ENCODE measurements around the gene DOK4.

DNA sequence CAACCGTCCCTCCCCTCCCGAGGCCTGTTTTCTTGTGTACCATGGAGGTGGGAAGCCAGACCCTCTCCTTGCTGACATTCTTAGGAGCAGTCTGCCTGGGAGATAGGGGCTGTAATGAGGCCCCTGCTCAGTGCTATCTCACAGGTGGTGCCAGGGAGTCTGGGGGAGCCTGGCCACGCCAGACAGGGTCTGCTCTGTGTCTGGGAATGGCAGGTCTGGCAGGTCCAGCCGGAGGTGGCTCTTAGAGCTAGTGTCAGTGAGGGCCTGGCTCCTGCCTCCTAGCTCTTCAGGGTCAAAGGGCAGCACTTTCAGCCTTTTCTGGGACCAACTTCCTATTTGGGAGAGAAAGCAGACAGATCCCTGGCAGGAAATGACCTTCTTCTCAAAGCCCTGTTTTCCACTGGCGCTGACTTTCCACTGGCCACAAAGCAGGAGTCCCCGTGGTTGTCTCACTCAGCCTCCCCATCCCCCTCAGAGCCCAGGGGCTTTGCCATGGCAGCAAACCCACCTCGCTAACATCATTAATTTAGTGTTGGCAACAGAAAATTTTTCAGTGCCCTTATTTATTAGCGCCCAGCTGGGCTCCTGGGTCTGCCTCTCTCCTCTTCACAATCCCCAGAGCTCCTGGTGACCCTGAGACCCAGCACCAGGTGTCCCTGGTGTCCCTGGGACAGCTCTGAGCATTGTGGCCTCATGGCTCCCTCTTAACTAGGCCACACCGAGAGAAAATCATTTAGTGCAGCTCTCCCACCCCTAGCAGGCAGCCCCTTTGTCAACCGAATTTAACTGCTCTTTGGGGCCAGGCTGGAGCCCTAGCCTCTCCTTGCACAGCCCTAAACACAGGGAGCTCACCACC, 24.0 kb upstream of the DOK4 start:
- TF ChIP-seq POLR2A (IDR thresholded peaks at IDR 0.05; ENCODE audit: borderline replicate concordance, extremely low read depth, insufficient read depth, insufficient read length) (no peak), REST (IDR thresholded peaks at IDR 0.05; ENCODE audit: low read depth) (no peak), CTCF (IDR thresholded peaks at IDR 0.05 in 2 of 3, conservative IDR thresholded peaks at IDR 0.05 in 1 of 3; ENCODE audit: borderline replicate concordance in 1 of 3, insufficient read depth in 1 of 3, low read depth in 2 of 3, low read length in 2 of 3) (no peak), ZFX (IDR thresholded peaks at IDR 0.05) (no peak), FOSL1 (IDR thresholded peaks at IDR 0.05; ENCODE audit: low read depth) (no peak), CEBPB (IDR thresholded peaks at IDR 0.05; ENCODE audit: low read depth) (no peak), EZH2phosphoT487 (IDR thresholded peaks at IDR 0.05; ENCODE audit: borderline replicate concordance) (no peak), MAX (IDR thresholded peaks at IDR 0.05) (no peak), JUND (IDR thresholded peaks at IDR 0.05) (no peak), EZH2 (IDR thresholded peaks at IDR 0.05) (no peak)
- TF ChIP-seq, protein P1, sequence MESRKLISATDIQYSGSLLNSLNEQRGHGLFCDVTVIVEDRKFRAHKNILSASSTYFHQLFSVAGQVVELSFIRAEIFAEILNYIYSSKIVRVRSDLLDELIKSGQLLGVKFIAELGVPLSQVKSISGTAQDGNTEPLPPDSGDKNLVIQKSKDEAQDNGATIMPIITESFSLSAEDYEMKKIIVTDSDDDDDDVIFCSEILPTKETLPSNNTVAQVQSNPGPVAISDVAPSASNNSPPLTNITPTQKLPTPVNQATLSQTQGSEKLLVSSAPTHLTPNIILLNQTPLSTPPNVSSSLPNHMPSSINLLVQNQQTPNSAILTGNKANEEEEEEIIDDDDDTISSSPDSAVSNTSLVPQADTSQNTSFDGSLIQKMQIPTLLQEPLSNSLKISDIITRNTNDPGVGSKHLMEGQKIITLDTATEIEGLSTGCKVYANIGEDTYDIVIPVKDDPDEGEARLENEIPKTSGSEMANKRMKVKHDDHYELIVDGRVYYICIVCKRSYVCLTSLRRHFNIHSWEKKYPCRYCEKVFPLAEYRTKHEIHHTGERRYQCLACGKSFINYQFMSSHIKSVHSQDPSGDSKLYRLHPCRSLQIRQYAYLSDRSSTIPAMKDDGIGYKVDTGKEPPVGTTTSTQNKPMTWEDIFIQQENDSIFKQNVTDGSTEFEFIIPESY (IDR thresholded peaks at IDR 0.05; ENCODE audit: extremely low read depth, insufficient replicate concordance, low read length) = no peak
